HFF-Myc (cell line): Measurements from ENCODE around the gene IGSF10.

ENCODE experiments used
- DNase-seq: peaks from one replicate; pipeline ENCODE4 v3.0.0-alpha.2; 2011; ENCODE audit warnings: low read depth; ENCODE audit errors: extremely low read depth
- H3K4me3 ChIP-seq: replicated peaks from 2 replicates; pipeline ENCODE4 v1.5.1; 2011; ENCODE audit warnings: low read depth, mild to moderate bottlenecking, control low read depth, low read length
- TF ChIP-seq, protein P1 (sequence below): IDR thresholded peaks from 2 replicates; pipeline ENCODE4 v1.5.1; 2012; ENCODE audit warnings: mild to moderate bottlenecking, low read depth, low read length, control low read depth; ENCODE audit errors: missing control alignments

IGSF10 gene

DNA sequence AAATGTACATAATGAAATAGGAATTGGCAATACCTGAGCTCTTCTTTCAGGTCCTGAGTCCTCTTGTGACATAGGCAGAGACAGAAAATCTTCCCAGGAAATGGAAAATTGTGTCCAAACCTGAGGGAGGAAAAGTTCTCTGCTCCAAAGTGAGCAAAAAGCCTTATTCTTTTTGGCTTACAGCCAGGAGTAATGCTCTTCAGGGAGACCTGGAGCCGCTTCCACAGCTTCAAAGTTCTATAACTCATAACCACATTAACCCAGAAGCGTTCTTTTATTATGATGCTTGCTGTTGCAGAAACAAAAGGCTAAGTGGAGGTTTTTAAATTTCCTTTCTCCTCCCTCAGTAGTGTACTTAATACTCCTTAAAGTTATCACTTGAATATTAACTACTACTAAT, 633 bp downstream of the IGSF10 start:
- no peak overlapping the region for H3K4me3 ChIP-seq
- no peak for DNase-seq

DNA sequence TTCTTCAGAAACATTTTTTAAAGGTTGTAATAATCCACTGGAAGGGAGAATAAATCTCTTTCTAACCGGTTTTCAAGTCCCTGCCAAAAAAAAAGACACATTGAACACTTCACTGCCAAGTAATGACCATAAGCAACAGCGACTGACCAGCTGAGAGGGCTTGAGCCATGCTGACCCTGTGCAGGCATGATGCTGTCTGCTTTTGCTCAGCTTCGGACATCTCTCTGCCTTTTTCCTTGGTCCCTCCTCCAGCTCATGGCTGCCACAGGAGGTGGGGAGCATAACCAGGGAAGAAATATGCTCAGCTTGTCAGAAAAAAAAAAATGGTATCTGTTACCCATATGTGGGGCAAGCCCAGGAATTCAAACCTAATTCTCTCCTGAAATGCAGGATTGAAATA, 1.5 kb downstream of the IGSF10 start:
- H3K4me3 ChIP-seq = no peak overlapping the region
- DNase-seq = no peak
- TF ChIP-seq, protein P1, sequence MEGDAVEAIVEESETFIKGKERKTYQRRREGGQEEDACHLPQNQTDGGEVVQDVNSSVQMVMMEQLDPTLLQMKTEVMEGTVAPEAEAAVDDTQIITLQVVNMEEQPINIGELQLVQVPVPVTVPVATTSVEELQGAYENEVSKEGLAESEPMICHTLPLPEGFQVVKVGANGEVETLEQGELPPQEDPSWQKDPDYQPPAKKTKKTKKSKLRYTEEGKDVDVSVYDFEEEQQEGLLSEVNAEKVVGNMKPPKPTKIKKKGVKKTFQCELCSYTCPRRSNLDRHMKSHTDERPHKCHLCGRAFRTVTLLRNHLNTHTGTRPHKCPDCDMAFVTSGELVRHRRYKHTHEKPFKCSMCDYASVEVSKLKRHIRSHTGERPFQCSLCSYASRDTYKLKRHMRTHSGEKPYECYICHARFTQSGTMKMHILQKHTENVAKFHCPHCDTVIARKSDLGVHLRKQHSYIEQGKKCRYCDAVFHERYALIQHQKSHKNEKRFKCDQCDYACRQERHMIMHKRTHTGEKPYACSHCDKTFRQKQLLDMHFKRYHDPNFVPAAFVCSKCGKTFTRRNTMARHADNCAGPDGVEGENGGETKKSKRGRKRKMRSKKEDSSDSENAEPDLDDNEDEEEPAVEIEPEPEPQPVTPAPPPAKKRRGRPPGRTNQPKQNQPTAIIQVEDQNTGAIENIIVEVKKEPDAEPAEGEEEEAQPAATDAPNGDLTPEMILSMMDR = no peak

More for the DNA sequence above, 633 bp downstream of the IGSF10 start:
- TF ChIP-seq, protein P1 = no peak

DNA sequence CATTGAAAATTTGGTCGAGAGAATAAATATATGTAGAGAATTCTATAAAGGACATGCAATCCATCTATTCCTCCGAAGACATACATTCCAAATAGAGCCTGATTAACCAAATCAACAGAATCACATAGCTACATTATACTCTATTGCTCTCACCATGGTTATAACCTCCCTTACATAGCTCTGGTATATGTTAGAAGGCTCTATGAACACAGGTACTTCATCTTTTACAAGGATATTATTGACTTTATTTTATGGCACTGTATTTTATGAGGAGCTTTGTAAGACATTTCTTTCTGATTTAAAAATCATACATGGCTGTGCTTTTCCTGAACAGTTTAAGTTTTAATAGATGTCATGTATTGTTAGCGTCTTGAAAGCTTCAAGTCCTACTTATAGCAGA, 4.8 kb downstream of the IGSF10 start:
- H3K4me3 ChIP-seq = no peak overlapping the region
- no peak for DNase-seq
- TF ChIP-seq, protein P1 = no peak

DNA sequence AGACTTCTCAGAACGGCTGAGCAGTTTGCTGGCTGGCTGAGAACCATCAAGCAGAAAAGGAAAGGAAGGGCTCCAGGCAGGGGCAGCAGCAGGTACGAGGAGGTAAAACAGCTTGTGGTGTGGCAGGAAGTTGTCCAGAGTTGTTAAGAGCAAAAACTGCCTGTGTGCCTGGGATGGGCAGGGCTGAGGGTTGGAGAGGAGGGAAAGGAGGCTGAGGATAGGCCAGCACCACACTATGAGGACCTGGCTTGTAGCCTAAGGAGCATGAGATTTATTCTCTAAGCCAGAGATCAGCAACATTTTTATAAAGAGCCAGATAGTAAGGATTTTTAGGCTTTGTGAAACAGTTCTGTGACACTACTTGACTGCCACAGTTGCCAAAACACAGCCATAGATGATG, 8.0 kb downstream of the IGSF10 start:
- DNase-seq = no peak
- H3K4me3 ChIP-seq = no peak overlapping the region
- TF ChIP-seq, protein P1 = no peak

DNA sequence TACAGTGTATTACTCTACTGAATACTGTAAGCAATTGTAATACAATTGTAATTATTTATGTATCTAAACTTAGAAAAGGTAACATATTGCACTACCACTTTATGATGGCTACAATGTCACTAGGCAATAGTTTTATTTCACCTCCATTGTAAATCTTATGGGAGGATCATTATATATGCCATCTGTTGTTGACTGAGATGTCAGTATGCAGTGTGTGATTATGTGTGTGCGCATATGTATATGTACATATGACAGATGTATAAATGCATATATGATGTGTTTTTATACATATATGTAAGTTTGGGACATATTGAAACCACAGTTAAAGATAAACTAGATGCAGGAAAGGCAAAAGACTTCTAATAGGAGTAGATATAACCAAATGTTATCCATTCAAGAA, 8.5 kb downstream of the IGSF10 start:
- no peak for DNase-seq
- H3K4me3 ChIP-seq = no peak overlapping the region
- TF ChIP-seq, protein P1 = no peak

DNA sequence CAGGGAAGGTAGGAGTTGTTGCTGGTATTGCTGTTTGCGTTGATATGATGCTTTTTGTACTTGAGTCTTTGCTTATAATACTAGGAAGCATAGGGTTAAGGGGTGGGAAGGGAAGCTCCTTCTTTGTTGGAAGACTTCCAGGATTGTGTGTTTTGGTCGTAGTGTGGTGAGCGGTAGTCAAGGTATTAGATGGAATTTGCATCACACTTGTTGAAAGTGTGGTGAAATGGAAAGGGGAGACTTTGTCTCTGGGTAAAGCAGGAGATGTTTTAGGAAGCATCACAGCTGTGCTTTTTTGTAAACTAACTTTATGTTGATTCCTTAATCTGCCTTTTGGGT, 14.9 kb downstream of the IGSF10 start:
- no peak overlapping the region for H3K4me3 ChIP-seq
- DNase-seq = no peak
- TF ChIP-seq, protein P1 = no peak

DNA sequence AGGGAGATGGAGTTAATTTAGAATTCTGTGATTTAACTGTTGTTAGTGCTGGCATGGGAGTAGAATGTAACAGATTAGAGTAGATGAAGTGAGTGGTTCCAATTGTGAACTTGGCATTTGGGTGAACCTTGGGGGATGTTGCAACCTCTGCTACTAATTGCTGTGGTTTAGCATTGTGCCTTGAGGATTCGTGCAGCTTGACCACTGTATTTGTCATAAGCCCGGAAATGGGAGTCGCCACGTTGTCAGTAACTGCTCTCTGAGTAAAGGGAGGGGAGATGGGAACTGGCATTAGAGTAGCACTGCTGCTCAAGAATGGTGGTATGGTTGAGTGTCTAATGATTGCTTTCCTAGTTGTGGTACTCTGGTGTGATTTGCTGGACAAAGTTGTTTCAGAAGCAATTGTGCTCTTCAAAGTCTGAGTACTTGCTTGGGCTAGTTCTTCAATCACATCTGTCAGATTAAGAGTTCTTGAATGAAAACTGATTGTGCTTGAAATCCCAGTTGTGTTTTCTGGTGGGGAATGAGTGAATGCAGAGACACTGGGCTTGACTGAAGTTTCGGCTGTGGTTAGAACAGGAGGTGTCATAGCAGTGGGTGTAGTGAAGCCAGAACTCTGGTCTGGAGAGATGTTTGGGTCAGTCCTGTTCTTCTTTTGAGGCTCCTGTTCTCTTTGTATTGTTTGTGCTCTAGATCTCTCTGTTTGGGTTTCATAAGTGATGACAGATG, 15.4 kb downstream of the IGSF10 start:
- TF ChIP-seq, protein P1 = no peak
- no peak overlapping the region for H3K4me3 ChIP-seq
- peak; percentile 70 for DNase-seq
